HepG2 (cell line): ENCODE measurements around the gene ARHGEF40. TPM values are rescaled to one million over a fixed set of nuclear protein-coding genes. Genes with fewer than 3 reads are reported as not detected.

Experiments used
- ARID5B ChIP-seq: IDR thresholded peaks from 2 replicates; pipeline ENCODE4 v1.4.0; 2020; ENCODE audit warnings: mild to moderate bottlenecking, missing genetic modification reagents
- CBX1 ChIP-seq: IDR thresholded peaks from one replicate; pipeline ENCODE4 v1.6.1; 2016; ENCODE audit warnings: antibody characterized with exemption, low read depth
- CC2D1A ChIP-seq: sonication (generic); formaldehyde crosslinking; IDR thresholded peaks from 2 replicates; pipeline ENCODE4 v1.8.1; 2023; ENCODE audit warnings: mild to moderate bottlenecking, missing genetic modification reagents
- E2F5 ChIP-seq: sonication (generic); formaldehyde crosslinking; conservative IDR thresholded peaks from 2 replicates; pipeline ENCODE4 v1.4.0; 2020; ENCODE audit warnings: missing genetic modification reagents
- EP300 ChIP-seq, 3 experiments: sonication (generic) in 1 of 3; formaldehyde crosslinking in 1 of 3; IDR thresholded peaks; 2 replicates each; pipeline versions ENCODE4 v1.5.1 to v1.6.1; 2011 to 2020; ENCODE audit warnings: low read depth in 2 of 3, low read length in 2 of 3, borderline replicate concordance in 1 of 3, improper control_type of control experiment in 1 of 3, mild to moderate bottlenecking in 1 of 3, missing genetic modification reagents in 1 of 3, moderate library complexity in 1 of 3
- FOXP1 ChIP-seq, 2 experiments: fragments of 450-650 bp in 1 of 2; IDR thresholded peaks; 2 replicates each; pipeline ENCODE4 v1.6.1; 2017 to 2018; ENCODE audit warnings: antibody characterized with exemption in 1 of 2
- IRF2 ChIP-seq: IDR thresholded peaks from 2 replicates; pipeline ENCODE4 v1.6.1; 2018; ENCODE audit warnings: missing genetic modification reagents, missing compliant biosample characterization
- KDM1A ChIP-seq: IDR thresholded peaks from 2 replicates; pipeline ENCODE4 v1.6.1; 2016; ENCODE audit warnings: missing compliant biosample characterization
- MEF2D ChIP-seq: sonication (generic); formaldehyde crosslinking; IDR thresholded peaks from 2 replicates; pipeline ENCODE4 v1.5.1; 2020; ENCODE audit warnings: mild to moderate bottlenecking, missing genetic modification reagents
- MEIS1 ChIP-seq: sonication (generic); formaldehyde crosslinking; IDR thresholded peaks from 2 replicates; pipeline ENCODE4 v1.9.0; 2021; ENCODE audit warnings: mild to moderate bottlenecking, missing genetic modification reagents, moderate library complexity, borderline replicate concordance
- PPARG ChIP-seq: conservative IDR thresholded peaks from 2 replicates; pipeline ENCODE4 v1.6.1; 2016; ENCODE audit warnings: missing biosample characterization, missing genetic modification reagents
- RFX5 ChIP-seq: IDR thresholded peaks from 2 replicates; pipeline ENCODE4 v1.6.1; 2011; ENCODE audit warnings: low read depth, low read length, improper control_type of control experiment
- SOX6 ChIP-seq, 2 experiments: fragments of 450-650 bp in 1 of 2; sonication (generic) in 1 of 2; formaldehyde crosslinking in 1 of 2; IDR thresholded peaks; 2 replicates each; pipeline versions ENCODE4 v1.4.0 to v1.6.1; 2017 to 2020; ENCODE audit warnings: antibody characterized with exemption in 1 of 2, mild to moderate bottlenecking in 1 of 2, missing genetic modification reagents in 1 of 2
- SSRP1 ChIP-seq: IDR thresholded peaks from 2 replicates; pipeline ENCODE4 v1.6.1; 2016; ENCODE audit warnings: control low read depth
- ZMAT3 ChIP-seq: sonication (generic); formaldehyde crosslinking; conservative IDR thresholded peaks from 2 replicates; pipeline ENCODE4 v1.7.0; 2021; ENCODE audit warnings: missing genetic modification reagents
- ZNF121 ChIP-seq: sonication (generic); formaldehyde crosslinking; IDR thresholded peaks from 2 replicates; pipeline ENCODE4 v1.5.0; 2020; ENCODE audit warnings: mild to moderate bottlenecking, missing genetic modification reagents
- ZNF34 ChIP-seq: sonication (generic); formaldehyde crosslinking; IDR thresholded peaks from 2 replicates; pipeline ENCODE4 v1.4.0; 2020; ENCODE audit warnings: mild to moderate bottlenecking, missing genetic modification reagents, borderline replicate concordance
- ZNF660 ChIP-seq: sonication (generic); formaldehyde crosslinking; IDR thresholded peaks from 2 replicates; pipeline ENCODE4 v1.5.1; 2020; ENCODE audit warnings: mild to moderate bottlenecking, low read depth, missing genetic modification reagents, borderline replicate concordance
- ZNF7 ChIP-seq: IDR thresholded peaks from 2 replicates; pipeline ENCODE4 v1.6.1; 2016; ENCODE audit warnings: missing biosample characterization, missing genetic modification reagents
- ZNF704 ChIP-seq: sonication (generic); formaldehyde crosslinking; IDR thresholded peaks from 2 replicates; pipeline ENCODE4 v1.8.1; 2023; ENCODE audit warnings: mild to moderate bottlenecking, inconsistent platforms, moderate library complexity, missing genetic modification reagents, borderline replicate concordance
- ZNF772 ChIP-seq: sonication (generic); formaldehyde crosslinking; IDR thresholded peaks from 2 replicates; pipeline ENCODE4 v1.5.0; 2020; ENCODE audit warnings: mild to moderate bottlenecking, missing genetic modification reagents
- polyA plus RNA-seq, 8 experiments: library from polyadenylated mRNA; depleted of rRNA in 3 of 8; stranded (reverse) in 7 of 8; unstranded in 1 of 8; fragments of >200 nt; fragmentation: Illumina TruSeq in 4 of 8; extraction: Trizol in 4 of 8; gene quantifications; 2 replicates each; pipeline versions ENCODE4 v1.2.1 to v1.2.3, GENCODE V29; 2011 to 2016; ENCODE audit warnings: low read depth in 4 of 8, missing spikeins in 1 of 8, mixed read lengths in 1 of 8; ENCODE audit not compliant: insufficient read depth in 1 of 8
- total RNA-seq, 5 experiments: library from RNA; depleted of rRNA; stranded (reverse); fragments of >200 nt; fragmentation: Illumina TruSeq; extraction: Trizol; gene quantifications; 2 replicates each; pipeline ENCODE4 v1.2.3, GENCODE V29; 2016; ENCODE audit warnings: low read depth in 1 of 5

Gene ARHGEF40
- total and polyA plus RNA-seq, 2 of the 13 experiments (the other 11 are each of a cell fraction or from before 2014, with no cell fraction given): 28.1 to 78.1 TPM

DNA sequence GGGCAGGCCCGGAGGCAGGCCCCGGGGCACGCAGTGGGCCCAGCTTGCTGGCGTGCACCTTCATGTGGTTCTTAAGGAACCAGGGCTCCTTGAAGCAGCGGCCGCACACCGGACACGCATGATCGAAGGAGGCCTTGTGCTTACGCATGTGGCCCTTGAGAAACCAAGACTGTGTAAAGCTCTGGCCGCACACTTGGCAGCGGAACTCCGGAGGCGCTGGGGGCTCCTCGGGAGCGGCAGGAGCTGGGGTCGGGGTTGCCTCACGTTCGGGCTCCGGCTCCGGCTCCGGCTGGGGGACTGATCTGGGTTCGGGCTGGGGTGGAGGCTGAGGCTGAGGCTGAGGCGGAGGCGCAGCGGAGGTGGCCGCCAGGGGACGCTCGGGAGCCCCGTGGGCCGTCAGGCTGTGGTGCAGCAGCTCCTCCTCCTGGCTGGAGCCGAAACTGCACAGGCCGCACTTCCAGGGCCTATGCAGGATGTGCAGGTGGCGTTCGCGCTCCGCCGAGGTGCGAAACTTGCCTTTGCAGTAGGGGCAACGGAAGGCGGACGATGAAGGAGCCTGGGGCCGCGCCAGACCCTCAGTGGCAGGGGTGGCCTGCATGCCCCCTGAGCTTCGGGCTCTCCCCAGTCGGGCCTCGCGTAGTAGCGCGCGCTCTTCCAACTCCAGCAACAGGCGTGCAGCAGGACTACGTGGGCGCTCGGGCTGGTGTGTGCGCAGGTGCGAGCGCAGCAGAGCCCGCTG lies 22.3 kb downstream of the ARHGEF40 start (continued):
- TF ChIP-seq ZNF660 (CRISPR knock-in tag) (no peak; the same call in 1 of the 2 replicates), RFX5 (peak; percentile 36; the same call in 1 of the 2 replicates), MEF2D (CRISPR knock-in tag) (peak; percentile 87), FOXP1 (IDR thresholded peaks at IDR 0.05) (no peak), FOXP1 (CRISPR knock-in tag; IDR thresholded peaks at IDR 0.05) (0 out of 2 replicates have a peak, but pooled peaks have one; percentile 25), ZNF121 (CRISPR knock-in tag) (no peak; the same call in 1 of the 2 replicates), ARID5B (CRISPR knock-in tag) (peak; percentile 77), CC2D1A (CRISPR knock-in tag) (no peak), IRF2 (CRISPR knock-in tag) (peak; percentile 92), MEIS1 (CRISPR knock-in tag) (peak; percentile 89; the same call in 1 of the 2 replicates), ZNF772 (CRISPR knock-in tag) (peak; percentile 94), PPARG (CRISPR knock-in tag) (no peak; the same call in 1 of the 2 replicates), KDM1A (peak; percentile 47; the same call in 1 of the 2 replicates), SSRP1 (CRISPR knock-in tag) (no peak; the same call in 1 of the 2 replicates), EP300 (IDR thresholded peaks at IDR 0.05; ENCODE audit: low read depth in 2 of 2, low read length in 2 of 2) (peak in 1 of 2 experiments; percentile 70; a peak in 1 of 4 replicates), EP300 (CRISPR knock-in tag; IDR thresholded peaks at IDR 0.05; ENCODE audit: borderline replicate concordance) (peak; percentile 51), ZNF704 (CRISPR knock-in tag) (no peak), ZMAT3 (CRISPR knock-in tag) (peak; percentile 94; the same call in 1 of the 2 replicates), CBX1 (peak; percentile 96), ZNF34 (peak; percentile 84), E2F5 (CRISPR knock-in tag) (no peak; the same call in none of the 2 replicates), SOX6 (IDR thresholded peaks at IDR 0.05) (no peak), SOX6 (CRISPR knock-in tag; IDR thresholded peaks at IDR 0.05) (peak; percentile 72; the same call in 1 of the 2 replicates), ZNF7 (CRISPR knock-in tag) (no peak)
